Measurements from ENCODE around the gene ARHGAP26. TPM values are rescaled to one million over a fixed set of nuclear protein-coding genes. Genes with fewer than 3 reads are reported as not detected.

The ARHGAP26 gene
- total and polyA plus RNA-seq, 10 donors: 4.2 to 148 (median 55.5) TPM

DNA sequence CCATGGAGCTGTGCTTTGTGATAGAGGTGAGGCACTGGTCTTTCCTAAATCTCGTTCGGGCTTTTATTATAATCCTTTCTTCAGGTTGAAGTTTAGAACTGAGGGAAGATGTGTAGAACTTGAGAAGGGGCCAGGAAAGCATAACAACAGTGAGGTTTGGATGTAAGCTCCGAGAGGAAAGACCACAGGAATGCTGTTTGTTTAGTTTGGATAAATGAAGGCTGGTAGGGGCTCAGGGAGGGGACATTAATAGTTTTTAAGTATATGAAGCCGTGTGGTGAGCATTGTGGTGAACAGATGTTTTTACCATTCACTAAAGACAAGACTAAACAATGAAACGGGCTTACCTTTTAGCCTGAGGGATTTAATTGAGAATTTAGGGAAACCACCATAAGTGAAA is 130.8 kb downstream of the ARHGAP26 start:
- TF ChIP-seq POLR2AphosphoS5 (IDR thresholded peaks at IDR 0.05) (no peak), CTCF (IDR thresholded peaks at IDR 0.05 in 8 of 11, conservative IDR thresholded peaks at IDR 0.05 in 3 of 11) (no peak), POLR2A (IDR thresholded peaks at IDR 0.05) (no peak)
- H3K4me3 ChIP-seq: no peak overlapping the region
- H3K27me3 ChIP-seq (replicated peaks in 1 of 7): no peaks in the 10 kb centered on the region
- 88 to 96% (median 94%) methylated on average over 5 of the region's 5 CpGs for WGBS, 5 donors
- peaks cover 0 to 95% (median 27%) of the 10 kb centered on the region in 6 donors for H3K36me3 ChIP-seq
- H3K9me3 ChIP-seq: no peaks in the 10 kb centered on the region
- DNase-seq: no peak
- no peak overlapping the region for H3K27ac ChIP-seq
- H3K4me1 ChIP-seq: peaks cover 0 to 23% (median 6%) of the 10 kb centered on the region in 6 donors
- intact Hi-C loops (cut with DNase I; ENCODE audit: low total_unique reads): no loop called here

DNA sequence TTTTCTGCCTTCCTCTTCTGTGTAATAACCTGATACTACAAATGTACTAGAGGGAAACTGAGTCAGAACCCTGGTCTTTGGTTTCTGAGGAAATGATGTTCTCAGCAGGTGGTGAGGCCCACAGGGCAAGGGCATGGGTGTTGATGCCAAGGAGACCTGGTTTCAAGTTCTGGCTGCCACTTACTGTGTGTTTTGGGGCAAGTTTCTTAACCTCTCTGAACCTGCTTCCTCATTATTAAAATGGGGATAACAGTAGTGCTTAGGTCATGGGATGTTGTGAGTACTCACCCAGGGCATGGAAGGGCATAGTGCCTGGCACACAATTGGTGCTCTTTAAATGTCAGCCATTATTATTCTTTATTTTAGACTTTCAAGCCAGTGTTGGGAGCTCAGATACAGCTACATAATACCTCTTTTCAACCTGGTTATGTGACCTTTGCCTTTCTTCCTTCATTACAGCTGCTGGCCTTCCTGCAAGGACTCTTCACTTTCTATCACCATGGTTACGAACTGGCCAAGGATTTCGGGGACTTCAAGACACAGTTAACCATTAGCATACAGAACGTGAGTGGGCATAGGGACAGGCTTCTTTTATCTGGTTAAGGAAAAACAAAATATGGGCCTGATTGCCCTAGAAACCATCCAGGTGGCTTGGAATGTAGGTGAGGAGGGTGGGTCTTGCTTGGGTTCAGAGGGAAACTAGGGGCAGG is 131.5 kb downstream of the ARHGAP26 start:
- H3K4me3 ChIP-seq: no peak overlapping the region
- peaks cover 0 to 23% (median 6%) of the 10 kb centered on the region in 6 donors for H3K4me1 ChIP-seq
- 69 to 80% (median 77%) methylated on average over 3 of the region's 3 CpGs for WGBS, 5 donors
- H3K27ac ChIP-seq: peak overlapping the region in 4 of 8 donors; percentile 1 to 52 (median 28)
- H3K9me3 ChIP-seq: no peaks in the 10 kb centered on the region
- no peaks in the 10 kb centered on the region for H3K27me3 ChIP-seq (replicated peaks in 1 of 7)
- peaks cover 0 to 95% (median 31%) of the 10 kb centered on the region in 6 donors for H3K36me3 ChIP-seq
- TF ChIP-seq POLR2AphosphoS5 (IDR thresholded peaks at IDR 0.05): no peak
- no peak for DNase-seq
- intact Hi-C loops (cut with DNase I; ENCODE audit: low total_unique reads): no loop called here

DNA sequence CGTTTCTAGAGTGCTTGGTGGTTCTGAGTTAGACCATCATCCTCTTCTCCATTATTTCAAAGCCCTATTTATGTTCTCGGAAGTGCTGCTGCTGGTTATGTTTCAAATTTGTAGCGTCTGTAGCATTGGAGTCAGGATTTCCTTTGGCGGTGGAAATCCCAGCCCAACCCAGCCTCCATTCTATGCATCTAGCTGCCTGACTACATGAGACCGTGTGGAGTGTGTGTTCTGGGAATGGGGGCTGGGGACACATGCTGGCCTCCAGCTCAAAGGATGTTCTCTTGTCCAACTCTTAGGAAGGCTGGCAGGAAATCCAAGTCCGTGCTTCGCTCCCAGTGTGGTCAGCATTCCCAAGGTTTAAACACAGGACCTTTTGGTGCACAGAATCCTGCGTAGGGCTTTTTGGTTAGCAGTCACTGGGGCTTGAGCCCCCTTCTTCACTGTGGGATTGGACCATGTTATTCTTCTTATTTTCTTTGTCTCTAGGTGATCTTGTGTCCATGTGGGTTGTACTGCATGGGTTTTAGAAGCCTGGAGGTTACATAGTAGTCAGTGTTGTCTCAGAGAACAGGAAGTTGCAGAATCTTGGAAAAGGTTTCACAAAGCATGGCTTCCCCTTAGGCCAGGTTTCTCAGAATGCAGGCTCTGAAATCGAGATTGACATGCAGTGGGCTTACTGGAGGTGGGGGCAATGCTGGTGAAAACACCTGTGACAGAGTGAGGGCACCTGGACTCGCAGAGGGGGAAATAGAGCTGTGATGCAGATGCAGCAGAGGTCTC is 132.2 kb downstream of the ARHGAP26 start:
- intact Hi-C loops (cut with DNase I; ENCODE audit: low total_unique reads): no loop called here
- no peaks in the 10 kb centered on the region for H3K27me3 ChIP-seq (replicated peaks in 1 of 7)
- H3K36me3 ChIP-seq: peaks cover 0 to 95% (median 35%) of the 10 kb centered on the region in 6 donors
- WGBS, 5 donors: 64 to 83% (median 69%) methylated on average over 10 of the region's 10 CpGs
- no peak overlapping the region for H3K4me3 ChIP-seq
- no peaks in the 10 kb centered on the region for H3K9me3 ChIP-seq
- TF ChIP-seq POLR2AphosphoS5 (IDR thresholded peaks at IDR 0.05): no peak
- no peak for TF ChIP-seq CTCF (IDR thresholded peaks at IDR 0.05 in 8 of 11, conservative IDR thresholded peaks at IDR 0.05 in 3 of 11)
- no peak for TF ChIP-seq POLR2A (IDR thresholded peaks at IDR 0.05)
- H3K27ac ChIP-seq: peak overlapping the region in 5 of 8 donors; percentile 1 to 52 (median 16)
- no peak for DNase-seq
- H3K4me1 ChIP-seq: peaks cover 0 to 23% (median 6%) of the 10 kb centered on the region in 6 donors

DNA sequence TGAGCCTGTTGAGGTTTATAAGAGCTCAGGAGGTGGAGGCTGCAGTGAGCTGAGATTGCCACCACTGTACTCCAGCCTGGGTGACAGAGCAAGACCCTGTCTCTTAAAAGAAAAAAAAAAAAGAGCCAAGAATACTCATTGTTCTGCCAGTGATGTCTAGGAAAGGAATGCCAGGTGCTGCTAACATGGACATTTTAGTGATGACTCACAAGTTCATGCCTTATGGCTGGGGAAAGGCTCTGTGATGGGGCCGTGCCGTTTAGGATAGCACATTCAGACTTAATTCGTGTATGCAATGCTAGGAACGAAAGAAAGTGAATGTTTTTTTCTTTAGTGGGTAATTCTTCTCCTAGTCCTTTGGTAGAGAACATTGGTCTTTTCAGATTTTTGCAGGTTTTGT is 134.2 kb downstream of the ARHGAP26 start:
- H3K27ac ChIP-seq: no peak overlapping the region
- no peak for DNase-seq
- peaks cover 0 to 96% (median 45%) of the 10 kb centered on the region in 6 donors for H3K36me3 ChIP-seq
- WGBS, 5 donors: 95 to 99% (median 97%) methylated on average over 4 of the region's 4 CpGs
- H3K27me3 ChIP-seq (replicated peaks in 1 of 7): no peaks in the 10 kb centered on the region
- H3K4me3 ChIP-seq: no peak overlapping the region
- intact Hi-C loops (cut with DNase I; ENCODE audit: low total_unique reads): no loop called here
- peaks cover 0 to 23% (median 6%) of the 10 kb centered on the region in 6 donors for H3K4me1 ChIP-seq
- TF ChIP-seq POLR2A (IDR thresholded peaks at IDR 0.05): no peak
- no peak for TF ChIP-seq CTCF (IDR thresholded peaks at IDR 0.05 in 8 of 11, conservative IDR thresholded peaks at IDR 0.05 in 3 of 11)
- no peak for TF ChIP-seq POLR2AphosphoS5 (IDR thresholded peaks at IDR 0.05)
- H3K9me3 ChIP-seq: no peaks in the 10 kb centered on the region
